Islet precursor cell (in vitro differentiated cells): Measurements from ENCODE around the gene MIPOL1.

Experiments
- DNase-seq: peaks from one replicate; pipeline ENCODE4 v3.0.0-alpha.2; 2018

Gene MIPOL1

GRCh38 chr14:37558740-37559139 lies 361.0 kb downstream of the MIPOL1 start:
- no peak for DNase-seq

DNA sequence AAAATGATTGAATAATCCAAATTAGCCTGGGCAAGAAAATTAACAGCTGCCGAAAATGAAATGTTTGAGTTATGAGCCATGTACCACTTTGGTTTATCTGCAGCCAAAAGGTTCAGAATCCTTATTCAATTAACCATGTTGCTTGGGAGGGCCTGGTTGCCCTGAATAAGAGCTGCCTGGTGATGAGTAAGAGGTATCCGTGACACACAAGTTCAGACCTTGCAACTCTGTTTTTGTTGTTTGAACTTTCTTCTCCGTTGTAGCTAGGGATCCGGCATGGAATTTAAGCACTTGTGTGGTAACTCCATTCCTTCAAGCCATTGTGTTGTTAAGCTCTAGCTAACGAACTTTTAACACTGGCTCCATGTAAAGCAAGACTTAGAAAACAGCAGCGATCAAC lies 361.6 kb downstream of the MIPOL1 start:
- no peak for DNase-seq

GRCh38 chr14:37563189-37563588 lies 365.5 kb downstream of the MIPOL1 start:
- DNase-seq = no peak

DNA sequence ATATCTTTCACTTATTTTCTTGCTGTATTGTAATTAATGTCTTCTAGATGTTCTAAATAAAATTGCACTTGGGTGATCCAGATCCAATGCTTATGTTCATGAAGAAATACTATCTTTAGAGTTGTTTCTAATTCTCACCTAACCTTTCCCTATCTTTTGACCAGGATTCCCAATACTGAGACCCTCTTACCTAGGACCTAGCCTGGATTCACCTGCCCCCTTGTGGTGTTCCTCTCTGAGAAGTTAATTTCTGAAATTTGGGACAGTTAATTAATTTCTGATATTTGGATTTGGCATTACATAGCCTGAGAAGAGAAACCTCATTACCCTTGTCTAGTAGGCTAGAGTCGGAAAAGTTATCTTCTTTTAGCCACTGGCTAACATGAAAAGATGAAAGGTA lies 367.8 kb downstream of the MIPOL1 start:
- DNase-seq = no peak

DNA sequence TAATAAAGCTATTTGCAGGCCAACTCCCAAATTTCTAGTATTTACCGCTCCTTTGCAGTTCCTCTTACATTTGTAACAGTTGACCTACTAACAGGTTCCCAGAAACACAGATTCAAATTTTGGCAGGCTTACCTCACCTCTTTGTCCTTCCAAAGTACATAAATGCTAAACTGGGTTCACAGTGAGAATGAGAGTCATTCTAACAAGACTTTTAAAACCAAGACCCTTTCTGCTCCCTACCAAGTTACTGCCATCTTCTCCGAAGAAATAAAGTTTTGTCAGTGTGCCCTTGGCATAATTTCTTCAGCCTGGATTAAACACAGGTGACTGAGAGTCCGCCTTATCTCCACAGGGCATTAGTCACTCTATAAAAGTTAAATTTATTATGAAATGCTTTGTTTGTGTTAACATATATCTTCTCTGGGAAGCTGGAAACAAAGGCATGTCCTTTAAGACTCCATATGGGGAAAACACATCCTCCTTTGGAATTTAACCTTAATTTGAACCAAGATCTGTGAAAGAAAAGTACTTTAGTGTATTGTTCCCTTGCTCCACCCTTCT lies 369.2 kb downstream of the MIPOL1 start:
- DNase-seq = no peak

GRCh38 chr14:37569729-37570128 lies 372.0 kb downstream of the MIPOL1 start:
- DNase-seq = no peak

DNA sequence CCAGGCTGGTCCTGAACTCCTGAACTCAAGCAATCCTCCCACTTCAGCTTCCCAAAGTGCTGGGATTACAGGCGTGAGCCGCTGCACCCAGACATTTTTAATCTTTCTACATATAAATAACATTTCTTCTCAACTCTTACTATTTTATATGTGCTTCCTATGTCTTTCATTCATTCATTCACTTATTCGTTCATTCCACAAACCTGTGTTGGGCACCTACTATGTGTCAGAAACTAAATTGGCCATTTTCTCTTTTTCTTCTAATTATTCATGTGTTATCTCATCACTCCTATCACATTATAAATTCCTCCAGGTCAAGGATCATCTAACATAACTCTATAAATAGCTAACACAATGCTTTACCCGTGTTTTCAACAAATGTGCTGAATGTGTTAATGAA lies 373.7 kb downstream of the MIPOL1 start:
- DNase-seq = no peak

DNA sequence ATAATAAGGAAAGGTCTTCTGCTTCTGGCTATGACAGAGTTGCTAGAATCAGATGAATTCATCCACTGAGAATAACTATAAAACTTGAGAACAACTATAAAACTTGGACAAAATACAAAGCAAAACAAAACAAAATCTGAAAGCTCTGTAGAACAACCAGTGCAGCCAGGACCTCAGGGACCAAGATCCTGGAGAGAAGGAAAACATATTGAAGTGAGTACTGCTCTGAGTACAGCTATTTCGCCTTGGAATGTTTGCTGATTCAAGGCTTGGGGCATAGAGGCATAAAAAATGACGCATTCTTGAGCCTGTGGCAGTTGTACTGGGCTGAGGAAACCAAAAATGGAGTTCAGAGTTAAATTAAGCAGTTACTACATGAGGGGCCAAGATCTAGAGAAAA lies 375.6 kb downstream of the MIPOL1 start:
- DNase-seq = no peak

DNA sequence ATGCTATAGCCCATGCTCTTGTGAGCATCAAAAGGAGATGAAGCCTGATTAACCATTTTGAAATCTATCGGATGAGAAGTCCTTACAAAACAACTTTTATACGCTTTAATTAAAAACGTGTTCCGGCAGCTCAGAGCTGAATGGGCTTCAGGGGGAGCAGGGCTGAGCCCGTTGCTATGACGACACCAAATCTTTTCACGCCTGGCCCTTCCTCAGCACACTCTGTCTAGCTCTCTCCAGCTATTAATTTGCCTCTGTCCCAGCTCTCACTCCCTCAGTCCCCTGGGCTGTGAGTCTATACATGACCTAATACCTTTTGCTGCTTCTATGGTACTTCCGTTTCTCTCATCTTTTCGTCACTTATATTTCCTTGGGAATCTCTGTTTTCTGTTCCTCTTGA lies 381.5 kb downstream of the MIPOL1 start:
- DNase-seq = no peak

GRCh38 chr14:37580146-37580545 lies 382.4 kb downstream of the MIPOL1 start:
- no peak for DNase-seq

- no peak for DNase-seq
Observed at GRCh38 chr14:37583358-37584210, 385.8 kb downstream of the MIPOL1 start.

DNA sequence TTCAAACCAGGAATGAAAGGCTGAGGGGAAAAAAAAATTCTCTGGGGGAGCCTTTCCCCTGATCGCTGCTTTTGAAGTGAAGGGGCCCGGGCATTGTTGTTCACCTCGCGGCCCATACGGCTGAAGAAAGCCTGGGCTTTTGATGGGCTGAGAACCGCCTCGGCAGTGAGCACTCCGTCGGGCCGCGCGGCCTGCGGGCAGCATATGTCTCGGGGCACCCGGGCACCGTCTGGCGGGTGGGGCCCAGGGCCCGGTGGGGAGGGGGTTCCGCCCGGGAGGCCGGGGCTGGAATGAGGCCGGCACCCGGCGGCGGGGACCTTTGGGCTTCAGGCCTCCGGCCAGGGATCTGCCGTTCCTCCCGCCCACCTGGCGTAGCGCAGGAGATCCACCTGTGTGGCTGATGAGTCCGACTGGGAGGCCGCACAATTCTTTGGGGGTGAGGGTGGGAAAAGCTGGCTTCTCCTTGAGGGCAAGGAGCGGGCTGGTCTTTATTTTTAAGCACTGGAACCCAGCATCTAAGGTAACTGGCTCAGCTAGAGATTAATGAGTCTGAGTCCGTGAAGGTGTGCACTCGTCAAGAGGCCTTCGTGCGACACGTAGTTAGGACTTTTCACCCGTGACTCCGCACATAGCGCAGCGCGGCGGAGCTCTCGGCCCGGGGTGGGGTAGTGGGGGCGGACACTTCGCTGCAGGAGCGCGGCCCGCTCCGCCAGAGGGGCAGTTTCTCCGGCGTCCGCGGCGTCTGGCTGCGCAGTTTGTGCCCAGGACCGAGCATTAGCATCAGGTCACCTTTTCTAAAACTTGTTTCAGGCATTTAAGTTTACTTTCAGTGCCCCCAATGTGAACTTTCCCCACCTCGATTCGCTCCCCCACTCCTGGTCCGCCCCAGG lies 386.7 kb downstream of the MIPOL1 start:
- DNase-seq = no peak

- no peak for DNase-seq
Observed at GRCh38 chr14:37585101-37585511, 387.4 kb downstream of the MIPOL1 start.

DNA sequence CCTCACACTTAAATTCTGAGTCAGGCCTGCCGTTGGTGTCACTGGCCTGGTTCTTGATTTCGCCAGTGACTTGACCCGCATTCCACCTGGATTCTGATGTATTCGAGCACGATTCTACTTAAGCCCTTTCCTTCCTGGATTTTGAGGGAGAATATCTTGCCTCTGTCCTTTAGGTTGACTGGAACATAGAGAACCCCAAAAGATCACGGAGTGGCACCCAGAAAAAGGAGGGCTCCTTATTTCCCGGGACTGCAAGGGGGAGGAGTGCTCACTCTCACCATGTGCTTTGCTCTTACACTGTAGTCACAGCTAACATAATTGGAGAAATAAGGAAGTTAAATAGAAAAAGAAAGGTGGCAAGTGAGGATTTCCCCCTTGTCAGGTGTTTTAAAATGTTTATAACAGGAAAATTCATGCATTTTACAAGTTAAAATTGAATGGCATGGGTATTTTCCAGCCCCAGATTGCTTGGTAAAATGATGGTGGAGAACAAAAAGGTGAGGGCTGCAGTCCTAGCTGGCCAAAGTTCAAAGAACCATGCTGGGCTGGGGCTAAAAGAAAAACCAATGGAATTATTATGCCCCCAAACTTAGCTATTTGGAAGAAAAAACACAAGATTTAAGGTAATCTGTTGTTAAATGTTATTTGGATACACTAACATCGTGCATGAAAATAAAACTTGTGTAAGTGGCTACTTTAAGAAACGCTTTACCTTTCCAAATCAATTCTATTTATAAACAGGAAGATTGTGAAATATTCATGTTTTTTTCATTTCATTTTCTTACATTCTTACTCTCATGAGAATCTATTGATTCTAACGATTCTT lies 388.4 kb downstream of the MIPOL1 start:
- DNase-seq = no peak

GRCh38 chr14:37586797-37587130 lies 389.0 kb downstream of the MIPOL1 start:
- no peak for DNase-seq

GRCh38 chr14:37587131-37587803 lies 389.5 kb downstream of the MIPOL1 start:
- no peak for DNase-seq

DNA sequence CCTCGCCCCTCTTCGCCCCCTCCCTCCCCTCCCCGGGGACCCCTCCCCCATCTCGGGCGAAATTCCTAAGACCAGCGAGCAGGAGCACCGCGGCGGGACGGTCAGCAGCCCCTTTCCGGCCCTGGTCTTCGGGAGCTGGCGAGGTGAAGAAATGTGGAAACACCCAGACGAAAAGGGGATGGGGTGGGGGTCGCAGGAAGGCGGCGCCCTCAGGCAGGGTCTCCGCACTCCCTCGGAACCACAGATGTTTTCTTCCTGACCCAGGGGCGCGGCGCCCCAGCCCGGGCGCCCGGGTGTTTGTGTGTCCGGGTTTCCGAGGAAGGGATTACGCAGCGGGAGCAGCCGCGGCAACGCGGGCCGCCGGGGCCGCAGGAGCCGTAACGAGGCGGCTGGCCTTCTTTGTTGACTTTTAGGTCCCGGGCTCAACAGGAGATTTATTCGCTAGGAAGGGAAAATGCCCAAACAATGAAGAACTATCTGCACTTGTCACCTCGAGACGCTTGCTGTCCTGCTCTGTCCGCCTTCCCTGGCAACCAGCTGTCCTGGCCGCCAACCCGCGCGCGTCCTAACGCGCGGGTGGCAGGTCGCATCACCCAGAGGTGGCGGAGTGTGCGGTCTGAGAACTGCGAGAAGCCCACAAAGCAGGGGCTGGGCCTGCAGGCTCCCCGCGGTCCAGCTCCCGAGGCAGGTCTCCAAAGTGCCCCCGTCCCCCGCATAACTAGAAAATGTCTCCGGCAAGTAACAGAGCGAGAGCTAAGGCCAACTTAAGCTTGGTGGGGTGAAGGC lies 390.3 kb downstream of the MIPOL1 start:
- DNase-seq = no peak

DNA sequence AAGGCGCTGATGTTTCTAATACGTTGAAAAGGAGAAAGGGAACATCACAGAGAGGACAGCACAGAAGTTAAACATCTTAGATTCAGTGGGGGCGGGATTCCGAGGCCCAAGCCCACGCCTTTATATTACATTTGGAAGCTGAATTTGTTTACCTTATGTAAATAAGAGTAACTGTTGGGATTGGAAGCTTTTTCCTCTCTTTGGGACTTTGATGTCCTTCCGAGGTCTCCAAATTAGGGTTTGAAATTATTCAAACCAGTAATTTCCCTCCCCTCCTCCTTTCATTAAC lies 390.9 kb downstream of the MIPOL1 start:
- DNase-seq = no peak

DNA sequence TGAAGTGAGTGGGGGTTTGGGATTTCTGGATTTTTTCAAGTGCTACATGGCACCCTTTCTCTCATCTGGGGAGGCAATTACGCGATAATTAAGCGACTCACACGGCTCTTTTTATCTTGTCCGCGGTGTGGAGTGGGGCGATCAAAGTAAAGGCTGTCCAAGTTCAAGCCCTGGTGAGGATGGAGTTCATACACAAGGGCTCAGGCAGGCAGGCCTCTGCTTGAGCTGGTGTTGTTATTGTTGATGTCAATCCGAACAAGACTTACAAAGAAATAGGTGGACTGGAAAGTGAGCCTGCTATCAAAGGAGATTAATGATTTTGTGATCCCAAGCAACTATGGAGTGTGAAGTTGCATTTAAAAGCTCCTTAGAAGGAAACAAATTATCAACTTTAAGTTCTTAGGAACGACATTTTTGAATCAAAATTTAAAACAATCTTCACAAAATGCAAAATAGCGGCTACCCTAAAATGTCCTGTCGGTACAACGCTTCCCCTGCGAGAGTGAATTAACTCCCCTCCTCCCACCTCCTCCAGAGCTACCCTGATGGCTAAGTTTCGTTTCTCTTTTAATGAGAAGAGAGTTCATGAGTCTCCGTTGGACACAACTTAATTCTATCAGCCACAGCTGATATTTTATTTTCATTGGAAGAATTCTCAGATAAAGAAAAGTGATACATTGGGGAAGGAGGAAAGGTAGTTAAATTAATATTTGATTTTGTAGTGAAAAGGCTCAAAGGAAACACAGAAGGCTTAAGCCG lies 391.4 kb downstream of the MIPOL1 start:
- DNase-seq = no peak

- no peak for DNase-seq
Observed at GRCh38 chr14:37589715-37590427, 392.1 kb downstream of the MIPOL1 start.
